ENCODE data around the gene TCP11L1.
"Not testable (repeated sequence)": the region's sequence is repeated elsewhere in the genome, so short reads cannot be mapped to it uniquely, and the experiment has no call there.

The TCP11L1 gene

GRCh38 chr11:33027233-33027632, 12.1 kb upstream of the TCP11L1 start:
- Histone ChIP-seq H3K4me1 (ENCODE audit: insufficient read depth, poor library complexity, severe bottlenecking) (peaks cover 3% of the 10 kb centered on the region), H3K9me3 (ENCODE audit: severe bottlenecking) (no peaks in the 10 kb centered on the region), H3K27me3 (ENCODE audit: insufficient read depth, poor library complexity, severe bottlenecking) (no peaks in the 10 kb centered on the region), H3K27ac (ENCODE audit: poor library complexity, severe bottlenecking) (no peak overlapping the region), H3K36me3 (ENCODE audit: low read depth) (peaks cover 36% of the 10 kb centered on the region), H3K4me3 (ENCODE audit: severe bottlenecking) (no peak overlapping the region)
- ATAC-seq (ENCODE audit: low read depth) (no peak), DNase-seq (ENCODE audit: low spot score) (no peak)
- TF ChIP-seq CTCF (IDR thresholded peaks at IDR 0.05; ENCODE audit: poor library complexity, severe bottlenecking): no peak

- no peaks in the 10 kb centered on the region for H3K9me3 ChIP-seq (ENCODE audit: severe bottlenecking)
- no peaks in the 10 kb centered on the region for H3K27me3 ChIP-seq (ENCODE audit: insufficient read depth, poor library complexity, severe bottlenecking)
- no peak for TF ChIP-seq CTCF (IDR thresholded peaks at IDR 0.05; ENCODE audit: poor library complexity, severe bottlenecking)
- ATAC-seq (ENCODE audit: low read depth) (no peak), DNase-seq (ENCODE audit: low spot score) (no peak)
- peaks cover 3% of the 10 kb centered on the region for H3K4me1 ChIP-seq (ENCODE audit: insufficient read depth, poor library complexity, severe bottlenecking)
- peaks cover 44% of the 10 kb centered on the region for H3K36me3 ChIP-seq (ENCODE audit: low read depth)
- H3K4me3 ChIP-seq (ENCODE audit: severe bottlenecking): no peak overlapping the region
- no peak overlapping the region for H3K27ac ChIP-seq (ENCODE audit: poor library complexity, severe bottlenecking)
Measured at GRCh38 chr11:33027846-33028536, 11.4 kb upstream of the TCP11L1 start.

- peaks cover 3% of the 10 kb centered on the region for H3K4me1 ChIP-seq (ENCODE audit: insufficient read depth, poor library complexity, severe bottlenecking)
- no peaks in the 10 kb centered on the region for H3K27me3 ChIP-seq (ENCODE audit: insufficient read depth, poor library complexity, severe bottlenecking)
- TF ChIP-seq CTCF (IDR thresholded peaks at IDR 0.05; ENCODE audit: poor library complexity, severe bottlenecking): no peak
- H3K36me3 ChIP-seq (ENCODE audit: low read depth): peaks cover 49% of the 10 kb centered on the region
- no peak overlapping the region for H3K27ac ChIP-seq (ENCODE audit: poor library complexity, severe bottlenecking)
- ATAC-seq (ENCODE audit: low read depth): no peak
- DNase-seq (ENCODE audit: low spot score): no peak
- no peaks in the 10 kb centered on the region for H3K9me3 ChIP-seq (ENCODE audit: severe bottlenecking)
- H3K4me3 ChIP-seq (ENCODE audit: severe bottlenecking): no peak overlapping the region
Measured at GRCh38 chr11:33028537-33028914, 10.8 kb upstream of the TCP11L1 start.

GRCh38 chr11:33029218-33029617, 10.2 kb upstream of the TCP11L1 start:
- not testable (repeated sequence) for H3K9me3 ChIP-seq (ENCODE audit: severe bottlenecking); H3K27ac ChIP-seq (ENCODE audit: poor library complexity, severe bottlenecking); H3K4me1 ChIP-seq (ENCODE audit: insufficient read depth, poor library complexity, severe bottlenecking); H3K4me3 ChIP-seq (ENCODE audit: severe bottlenecking); ATAC-seq (ENCODE audit: low read depth); H3K27me3 ChIP-seq (ENCODE audit: insufficient read depth, poor library complexity, severe bottlenecking); DNase-seq (ENCODE audit: low spot score)
- H3K36me3 ChIP-seq (ENCODE audit: low read depth): peaks cover 54% of the 10 kb centered on the region

GRCh38 chr11:33033493-33033892, 5.9 kb upstream of the TCP11L1 start:
- DNase-seq (ENCODE audit: low spot score): no peak
- no peak for TF ChIP-seq CTCF (IDR thresholded peaks at IDR 0.05; ENCODE audit: poor library complexity, severe bottlenecking)
- Histone ChIP-seq H3K36me3 (ENCODE audit: low read depth) (peaks cover 45% of the 10 kb centered on the region), H3K27ac (ENCODE audit: poor library complexity, severe bottlenecking) (no peak overlapping the region), H3K9me3 (ENCODE audit: severe bottlenecking) (no peaks in the 10 kb centered on the region), H3K4me1 (ENCODE audit: insufficient read depth, poor library complexity, severe bottlenecking) (no peaks in the 10 kb centered on the region), H3K27me3 (ENCODE audit: insufficient read depth, poor library complexity, severe bottlenecking) (no peaks in the 10 kb centered on the region), H3K4me3 (ENCODE audit: severe bottlenecking) (no peak overlapping the region)
- ATAC-seq (ENCODE audit: low read depth): no peak

Data from RWPE2 (cell line).